ENCODE results near the gene TMEM52. TPM values are rescaled to one million over a fixed set of nuclear protein-coding genes. Genes with fewer than 3 reads are reported as not detected.

TMEM52 gene
- total and polyA plus RNA-seq, 2 of the 13 experiments (the other 11 are each of a cell fraction or from before 2014, with no cell fraction given), result 13.2 to 18.7 TPM

DNA sequence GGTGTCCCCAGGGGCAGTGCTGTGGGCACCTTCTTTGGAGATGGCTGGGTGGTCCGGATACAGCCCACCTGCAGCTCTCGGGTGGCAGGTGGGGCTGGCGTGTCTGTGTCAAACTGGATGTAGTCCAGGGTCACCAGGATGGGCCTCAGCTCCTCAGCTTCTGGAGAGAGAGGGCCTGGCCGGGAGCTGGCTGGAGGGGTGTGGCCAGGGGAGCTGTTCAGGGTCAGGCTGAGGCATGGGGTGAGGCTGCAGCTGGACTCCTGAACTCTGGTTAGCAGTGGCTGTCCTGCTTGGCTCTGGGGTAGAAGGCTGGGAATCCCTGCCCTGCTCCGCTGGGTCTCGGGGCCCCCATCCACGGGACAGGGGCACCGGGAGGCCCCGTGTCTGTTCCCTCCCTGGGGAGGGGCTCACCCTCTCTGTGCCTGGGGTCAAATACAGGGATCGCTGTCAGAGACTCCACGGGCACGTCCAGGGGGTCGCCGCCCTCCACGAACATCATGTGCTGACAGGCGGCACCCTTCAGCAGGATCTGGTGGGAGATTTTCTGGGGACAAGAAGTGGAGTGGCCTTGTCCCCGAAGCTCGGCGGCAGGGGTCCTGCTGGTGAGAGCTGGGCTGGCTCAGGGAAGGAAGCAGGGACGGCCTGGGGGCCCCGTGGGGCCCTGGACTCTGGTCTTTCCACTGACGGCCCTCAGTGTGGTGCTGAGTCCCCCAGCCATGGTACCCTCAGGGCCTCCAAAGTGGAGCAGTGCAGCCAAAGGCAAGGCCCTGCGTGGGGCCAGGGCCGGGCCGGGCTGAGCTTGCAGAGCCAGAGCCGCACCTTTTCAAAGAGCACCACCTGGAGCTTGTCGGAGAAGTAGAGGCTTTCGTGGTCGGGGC is 4.1 kb upstream of the TMEM52 start (continued):
- TF ChIP-seq ARNTL (CRISPR knock-in tag; IDR thresholded peaks at IDR 0.05) (no peak), NBN (conservative IDR thresholded peaks at IDR 0.05) (no peak), ZNF776 (CRISPR knock-in tag; IDR thresholded peaks at IDR 0.05) (no peak), ZNF350 (CRISPR knock-in tag; IDR thresholded peaks at IDR 0.05; ENCODE audit: borderline replicate concordance, low read depth) (peak; percentile 68; the same call in 1 of the 2 replicates), ZFAT (CRISPR knock-in tag; conservative IDR thresholded peaks at IDR 0.05) (no peak), MTA1 (CRISPR knock-in tag; IDR thresholded peaks at IDR 0.05; ENCODE audit: borderline replicate concordance) (peak; percentile 88; the same call in 1 of the 2 replicates), PCBP1 (IDR thresholded peaks at IDR 0.05; ENCODE audit: borderline replicate concordance, low read depth, low read length) (no peak), PRMT3 (CRISPR knock-in tag; IDR thresholded peaks at IDR 0.05; ENCODE audit: borderline replicate concordance, low read depth) (no peak), ZNF598 (CRISPR knock-in tag; IDR thresholded peaks at IDR 0.05; ENCODE audit: borderline replicate concordance) (no peak), MBD4 (IDR thresholded peaks at IDR 0.05; ENCODE audit: borderline replicate concordance, low read length) (no peak), ZNF430 (CRISPR knock-in tag; IDR thresholded peaks at IDR 0.05) (no peak), ZNF563 (CRISPR knock-in tag; IDR thresholded peaks at IDR 0.05) (no peak), ZNF333 (CRISPR knock-in tag; IDR thresholded peaks at IDR 0.05; ENCODE audit: borderline replicate concordance) (no peak), U2AF1 (optimal IDR thresholded peaks at IDR 0.05; ENCODE audit: low read depth, low read length) (peak; percentile 46), MYNN (CRISPR knock-in tag; IDR thresholded peaks at IDR 0.05; ENCODE audit: low read depth) (no peak), ZNF3 (CRISPR knock-in tag; IDR thresholded peaks at IDR 0.05) (no peak), SNAPC2 (CRISPR knock-in tag; IDR thresholded peaks at IDR 0.05) (no peak), ZNF567 (CRISPR knock-in tag; IDR thresholded peaks at IDR 0.05; ENCODE audit: borderline replicate concordance) (no peak)
- TF ChIP-seq, protein P1, sequence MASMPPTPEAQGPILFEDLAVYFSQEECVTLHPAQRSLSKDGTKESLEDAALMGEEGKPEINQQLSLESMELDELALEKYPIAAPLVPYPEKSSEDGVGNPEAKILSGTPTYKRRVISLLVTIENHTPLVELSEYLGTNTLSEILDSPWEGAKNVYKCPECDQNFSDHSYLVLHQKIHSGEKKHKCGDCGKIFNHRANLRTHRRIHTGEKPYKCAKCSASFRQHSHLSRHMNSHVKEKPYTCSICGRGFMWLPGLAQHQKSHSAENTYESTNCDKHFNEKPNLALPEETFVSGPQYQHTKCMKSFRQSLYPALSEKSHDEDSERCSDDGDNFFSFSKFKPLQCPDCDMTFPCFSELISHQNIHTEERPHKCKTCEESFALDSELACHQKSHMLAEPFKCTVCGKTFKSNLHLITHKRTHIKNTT (CRISPR knock-in tag; IDR thresholded peaks at IDR 0.05), result no peak
- TF ChIP-seq, protein P2, sequence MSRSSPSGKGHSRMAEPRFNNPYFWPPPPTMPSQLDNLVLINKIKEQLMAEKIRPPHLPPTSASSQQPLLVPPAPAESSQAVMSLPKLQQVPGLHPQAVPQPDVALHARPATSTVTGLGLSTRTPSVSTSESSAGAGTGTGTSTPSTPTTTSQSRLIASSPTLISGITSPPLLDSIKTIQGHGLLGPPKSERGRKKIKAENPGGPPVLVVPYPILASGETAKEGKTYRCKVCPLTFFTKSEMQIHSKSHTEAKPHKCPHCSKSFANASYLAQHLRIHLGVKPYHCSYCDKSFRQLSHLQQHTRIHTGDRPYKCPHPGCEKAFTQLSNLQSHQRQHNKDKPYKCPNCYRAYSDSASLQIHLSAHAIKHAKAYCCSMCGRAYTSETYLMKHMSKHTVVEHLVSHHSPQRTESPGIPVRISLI (CRISPR knock-in tag; IDR thresholded peaks at IDR 0.05; ENCODE audit: borderline replicate concordance), result 0 out of 2 replicates have a peak, but pooled peaks have one; percentile 9
- TF ChIP-seq, protein P3, sequence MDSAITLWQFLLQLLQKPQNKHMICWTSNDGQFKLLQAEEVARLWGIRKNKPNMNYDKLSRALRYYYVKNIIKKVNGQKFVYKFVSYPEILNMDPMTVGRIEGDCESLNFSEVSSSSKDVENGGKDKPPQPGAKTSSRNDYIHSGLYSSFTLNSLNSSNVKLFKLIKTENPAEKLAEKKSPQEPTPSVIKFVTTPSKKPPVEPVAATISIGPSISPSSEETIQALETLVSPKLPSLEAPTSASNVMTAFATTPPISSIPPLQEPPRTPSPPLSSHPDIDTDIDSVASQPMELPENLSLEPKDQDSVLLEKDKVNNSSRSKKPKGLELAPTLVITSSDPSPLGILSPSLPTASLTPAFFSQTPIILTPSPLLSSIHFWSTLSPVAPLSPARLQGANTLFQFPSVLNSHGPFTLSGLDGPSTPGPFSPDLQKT (CRISPR knock-in tag; IDR thresholded peaks at IDR 0.05; ENCODE audit: borderline replicate concordance), result no peak
- TF ChIP-seq, protein P4, sequence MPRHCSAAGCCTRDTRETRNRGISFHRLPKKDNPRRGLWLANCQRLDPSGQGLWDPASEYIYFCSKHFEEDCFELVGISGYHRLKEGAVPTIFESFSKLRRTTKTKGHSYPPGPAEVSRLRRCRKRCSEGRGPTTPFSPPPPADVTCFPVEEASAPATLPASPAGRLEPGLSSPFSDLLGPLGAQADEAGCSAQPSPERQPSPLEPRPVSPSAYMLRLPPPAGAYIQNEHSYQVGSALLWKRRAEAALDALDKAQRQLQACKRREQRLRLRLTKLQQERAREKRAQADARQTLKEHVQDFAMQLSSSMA (CRISPR knock-in tag; IDR thresholded peaks at IDR 0.05), result no peak
- TF ChIP-seq, protein P5, sequence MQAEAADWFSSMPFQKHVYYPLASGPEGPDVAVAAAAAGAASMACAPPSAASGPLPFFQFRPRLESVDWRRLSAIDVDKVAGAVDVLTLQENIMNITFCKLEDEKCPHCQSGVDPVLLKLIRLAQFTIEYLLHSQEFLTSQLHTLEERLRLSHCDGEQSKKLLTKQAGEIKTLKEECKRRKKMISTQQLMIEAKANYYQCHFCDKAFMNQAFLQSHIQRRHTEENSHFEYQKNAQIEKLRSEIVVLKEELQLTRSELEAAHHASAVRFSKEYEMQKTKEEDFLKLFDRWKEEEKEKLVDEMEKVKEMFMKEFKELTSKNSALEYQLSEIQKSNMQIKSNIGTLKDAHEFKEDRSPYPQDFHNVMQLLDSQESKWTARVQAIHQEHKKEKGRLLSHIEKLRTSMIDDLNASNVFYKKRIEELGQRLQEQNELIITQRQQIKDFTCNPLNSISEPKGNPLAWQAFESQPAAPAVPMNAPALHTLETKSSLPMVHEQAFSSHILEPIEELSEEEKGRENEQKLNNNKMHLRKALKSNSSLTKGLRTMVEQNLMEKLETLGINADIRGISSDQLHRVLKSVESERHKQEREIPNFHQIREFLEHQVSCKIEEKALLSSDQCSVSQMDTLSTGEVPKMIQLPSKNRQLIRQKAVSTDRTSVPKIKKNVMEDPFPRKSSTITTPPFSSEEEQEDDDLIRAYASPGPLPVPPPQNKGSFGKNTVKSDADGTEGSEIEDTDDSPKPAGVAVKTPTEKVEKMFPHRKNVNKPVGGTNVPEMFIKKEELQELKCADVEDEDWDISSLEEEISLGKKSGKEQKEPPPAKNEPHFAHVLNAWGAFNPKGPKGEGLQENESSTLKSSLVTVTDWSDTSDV (CRISPR knock-in tag; IDR thresholded peaks at IDR 0.05), result no peak
